Uterus (tissue), 4 donors: ENCODE measurements around the gene TSPAN5. TPM values are rescaled to one million over a fixed set of nuclear protein-coding genes. Genes with fewer than 3 reads are reported as not detected.

Experiments
- DNase-seq, 2 donors: peaks; one replicate each; pipeline ENCODE4 v3.0.0-alpha.2; 2019 to 2020
- H3K27ac ChIP-seq, 2 donors: fragments of 200-600 bp; sonication (generic); 1 replicate in 1 of 2; 2 replicates in 1 of 2; pipeline ENCODE4 v1.5.1; 2016 to 2018
- H3K27me3 ChIP-seq, 2 donors: fragments of 200-600 bp; sonication (generic); one replicate each; pipeline ENCODE4 v1.5.1; 2018 to 2019; ENCODE audit warnings: control low read depth in 1 of 2
- H3K36me3 ChIP-seq, 2 donors: fragments of 200-600 bp; sonication (generic); one replicate each; pipeline ENCODE4 v1.5.1; 2019; ENCODE audit warnings: control low read depth in 1 of 2
- H3K4me1 ChIP-seq, 2 donors: fragments of 200-600 bp; sonication (generic); one replicate each; pipeline ENCODE4 v1.5.1; 2018 to 2019; ENCODE audit warnings: control low read depth in 1 of 2
- H3K4me3 ChIP-seq, 2 donors: fragments of 200-600 bp; sonication (generic); 1 replicate in 1 of 2; 2 replicates in 1 of 2; pipeline ENCODE4 v1.5.1; 2018 to 2019; ENCODE audit warnings: mild to moderate bottlenecking in 1 of 2
- H3K9me3 ChIP-seq, 2 donors: fragments of 200-600 bp; sonication (generic); one replicate each; pipeline ENCODE4 v1.5.1; 2019; ENCODE audit warnings: control low read depth in 1 of 2
- POLR2A ChIP-seq, 2 donors: fragments of 450-650 bp; IDR thresholded peaks; one replicate each; pipeline ENCODE4 v1.6.1; 2016; ENCODE audit warnings: antibody characterized with exemption in 2 of 2, mild to moderate bottlenecking in 1 of 2, moderate library complexity in 1 of 2
- intact Hi-C: fragments of 100-400 bp; cut with DNase I; formaldehyde crosslinking; loops from one replicate; pipeline ENCODE4 v1.15.1; 2023; ENCODE audit warnings: low total_unique reads
- total RNA-seq, 4 donors: library from RNA; depleted of rRNA in 3 of 4; stranded (reverse); fragments of >200 nt in 3 of 4; gene quantifications; one replicate each; pipeline versions ENCODE4 v1.1.0 to v1.2.4, GENCODE V29; 2014 to 2023
- TF ChIP-seq, protein P1 (sequence below), 4 experiments: fragments of 200-600 bp in 2 of 4; fragments of 450-650 bp in 2 of 4; sonication (generic) in 2 of 4; IDR thresholded peaks; one replicate each; pipeline ENCODE4 v1.5.1; 2016 to 2019; ENCODE audit warnings: antibody characterized with exemption in 4 of 4, mild to moderate bottlenecking in 2 of 4, moderate library complexity in 1 of 4
- donor health status: DM: yes; HTN: yes; CAD: no.

Gene TSPAN5
- total RNA-seq, 4 donors from 2014 or later, result 15.9 to 45.3 (median 30.3) TPM

DNA sequence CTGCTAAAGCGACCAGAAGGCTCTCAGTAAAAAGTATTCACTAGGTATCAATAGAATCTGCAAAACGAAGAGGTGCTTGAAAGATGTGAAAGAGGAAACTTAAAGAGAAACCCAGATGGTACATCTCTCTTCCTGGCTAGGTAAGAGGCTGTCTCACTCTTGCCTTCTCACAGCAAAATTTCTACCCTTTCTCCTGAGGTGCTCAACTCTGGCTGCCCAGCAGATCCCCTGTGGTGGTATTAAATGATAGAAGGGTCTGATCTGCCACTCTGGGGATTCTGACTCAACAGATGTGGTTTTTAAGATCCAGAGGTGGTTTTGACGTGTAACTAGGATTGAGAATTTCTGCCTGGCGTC, 14.9 kb upstream of the TSPAN5 start:
- no peaks in the 10 kb centered on the region for H3K9me3 ChIP-seq
- intact Hi-C loops, result no loop called here
- no peaks in the 10 kb centered on the region for H3K4me1 ChIP-seq

GRCh38 chr4:98672583-98673287, 14.3 kb upstream of the TSPAN5 start:
- H3K4me1 ChIP-seq, result no peaks in the 10 kb centered on the region
- DNase-seq, result no peak
- no peaks in the 10 kb centered on the region for H3K36me3 ChIP-seq
- intact Hi-C loops, result no loop called here
- H3K4me3 ChIP-seq, result no peak overlapping the region
- no peaks in the 10 kb centered on the region for H3K27me3 ChIP-seq
- no peak overlapping the region for H3K27ac ChIP-seq
- no peak for TF ChIP-seq POLR2A (IDR thresholded peaks at IDR 0.05)
- TF ChIP-seq, protein P1, sequence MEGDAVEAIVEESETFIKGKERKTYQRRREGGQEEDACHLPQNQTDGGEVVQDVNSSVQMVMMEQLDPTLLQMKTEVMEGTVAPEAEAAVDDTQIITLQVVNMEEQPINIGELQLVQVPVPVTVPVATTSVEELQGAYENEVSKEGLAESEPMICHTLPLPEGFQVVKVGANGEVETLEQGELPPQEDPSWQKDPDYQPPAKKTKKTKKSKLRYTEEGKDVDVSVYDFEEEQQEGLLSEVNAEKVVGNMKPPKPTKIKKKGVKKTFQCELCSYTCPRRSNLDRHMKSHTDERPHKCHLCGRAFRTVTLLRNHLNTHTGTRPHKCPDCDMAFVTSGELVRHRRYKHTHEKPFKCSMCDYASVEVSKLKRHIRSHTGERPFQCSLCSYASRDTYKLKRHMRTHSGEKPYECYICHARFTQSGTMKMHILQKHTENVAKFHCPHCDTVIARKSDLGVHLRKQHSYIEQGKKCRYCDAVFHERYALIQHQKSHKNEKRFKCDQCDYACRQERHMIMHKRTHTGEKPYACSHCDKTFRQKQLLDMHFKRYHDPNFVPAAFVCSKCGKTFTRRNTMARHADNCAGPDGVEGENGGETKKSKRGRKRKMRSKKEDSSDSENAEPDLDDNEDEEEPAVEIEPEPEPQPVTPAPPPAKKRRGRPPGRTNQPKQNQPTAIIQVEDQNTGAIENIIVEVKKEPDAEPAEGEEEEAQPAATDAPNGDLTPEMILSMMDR (IDR thresholded peaks at IDR 0.05), result no peak
- no peaks in the 10 kb centered on the region for H3K9me3 ChIP-seq

More for the DNA sequence above, 14.9 kb upstream of the TSPAN5 start:
- Histone ChIP-seq H3K36me3 (no peaks in the 10 kb centered on the region), H3K4me3 (no peak overlapping the region), H3K27me3 (no peaks in the 10 kb centered on the region), H3K27ac (no peak overlapping the region)
- no peak for DNase-seq
- no peak for TF ChIP-seq POLR2A (IDR thresholded peaks at IDR 0.05)
- TF ChIP-seq, protein P1 (IDR thresholded peaks at IDR 0.05), result no peak

DNA sequence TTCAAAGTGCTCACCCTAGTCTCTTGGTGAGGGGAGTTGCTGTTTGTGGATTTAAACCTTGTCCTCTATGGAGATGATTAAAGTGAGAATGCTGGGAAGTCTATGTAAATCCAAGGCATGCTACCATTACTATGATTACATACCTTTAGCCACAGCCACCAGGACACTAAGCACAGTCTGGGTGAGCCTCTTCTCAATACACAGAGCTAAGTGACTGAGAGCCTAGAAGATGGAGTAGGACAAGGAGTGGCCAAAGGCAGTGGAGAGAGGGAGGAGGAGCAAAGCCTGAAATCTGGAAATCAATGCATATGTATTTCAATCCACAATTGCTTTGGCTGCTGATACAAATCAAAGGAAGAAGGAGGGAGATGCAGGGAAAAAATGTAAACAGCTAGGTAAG, 12.7 kb upstream of the TSPAN5 start:
- H3K27ac ChIP-seq, result no peak overlapping the region
- H3K4me1 ChIP-seq, result no peaks in the 10 kb centered on the region

GRCh38 chr4:98670186-98670585, 11.8 kb upstream of the TSPAN5 start:
- Histone ChIP-seq H3K4me1 (no peaks in the 10 kb centered on the region), H3K27me3 (no peaks in the 10 kb centered on the region), H3K4me3 (no peak overlapping the region), H3K27ac (no peak overlapping the region), H3K9me3 (no peaks in the 10 kb centered on the region), H3K36me3 (no peaks in the 10 kb centered on the region)
- intact Hi-C loops, result no loop called here
- DNase-seq, result no peak
- TF ChIP-seq POLR2A (IDR thresholded peaks at IDR 0.05), result no peak
- TF ChIP-seq, protein P1 (IDR thresholded peaks at IDR 0.05), result no peak

More for the DNA sequence above, 12.7 kb upstream of the TSPAN5 start:
- intact Hi-C loops, result no loop called here
- TF ChIP-seq POLR2A (IDR thresholded peaks at IDR 0.05), result no peak
- TF ChIP-seq, protein P1 (IDR thresholded peaks at IDR 0.05), result no peak
- H3K27me3 ChIP-seq, result no peaks in the 10 kb centered on the region
- DNase-seq, result no peak
- H3K36me3 ChIP-seq, result no peaks in the 10 kb centered on the region
- H3K4me3 ChIP-seq, result no peak overlapping the region
- H3K9me3 ChIP-seq, result no peaks in the 10 kb centered on the region

DNA sequence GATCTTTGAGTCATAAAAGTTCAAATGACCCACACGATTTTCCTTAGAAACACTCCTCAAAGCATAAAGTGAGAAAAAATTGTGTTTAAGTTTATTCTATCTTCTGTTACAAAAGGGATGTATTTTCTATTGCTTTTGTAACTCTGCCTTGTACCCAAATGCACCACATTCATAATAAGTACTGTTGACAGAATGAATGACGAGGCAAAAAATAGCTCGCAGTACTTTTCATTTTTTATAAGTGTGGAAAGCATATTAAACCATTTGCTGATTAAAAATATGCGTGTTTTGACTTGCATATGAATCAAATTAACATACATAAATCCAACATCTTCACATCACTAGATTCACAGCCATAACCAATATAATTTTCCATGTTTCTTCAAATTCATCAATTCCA, 11.2 kb upstream of the TSPAN5 start:
- no peaks in the 10 kb centered on the region for H3K36me3 ChIP-seq
- DNase-seq, result no peak
- intact Hi-C loops, result no loop called here
- no peaks in the 10 kb centered on the region for H3K27me3 ChIP-seq
- no peak overlapping the region for H3K27ac ChIP-seq
- no peaks in the 10 kb centered on the region for H3K4me1 ChIP-seq
- TF ChIP-seq, protein P1 (IDR thresholded peaks at IDR 0.05), result no peak
- no peak for TF ChIP-seq POLR2A (IDR thresholded peaks at IDR 0.05)
- H3K4me3 ChIP-seq, result no peak overlapping the region
- H3K9me3 ChIP-seq, result no peaks in the 10 kb centered on the region
